ENCODE results near the gene KAT2B. TPM values are rescaled to one million over a fixed set of nuclear protein-coding genes. Genes with fewer than 3 reads are reported as not detected.

KAT2B gene
- total and polyA plus RNA-seq, 2 of the 8 experiments (the other 6 are each of a cell fraction or from before 2014, with no cell fraction given), result 0.24 to 0.91 TPM

DNA sequence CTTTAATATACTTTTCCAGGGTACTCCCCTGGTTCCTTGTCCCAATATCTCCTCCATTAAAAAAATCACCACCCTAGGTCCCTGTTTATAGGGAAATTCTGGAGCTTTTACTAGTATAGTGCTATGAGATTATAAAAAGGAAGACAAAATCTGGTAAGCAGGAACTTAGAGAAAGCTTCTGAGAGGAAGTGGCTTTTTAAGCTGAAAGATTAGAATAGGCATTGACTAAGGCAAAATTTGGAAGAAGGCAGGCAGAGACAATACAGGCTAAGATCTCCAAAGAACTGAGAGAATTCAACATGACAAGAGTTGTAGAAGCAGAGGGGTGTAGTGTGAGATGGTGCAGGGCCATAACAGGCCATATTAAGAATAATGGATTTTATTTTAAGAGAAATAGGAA, 120.0 kb downstream of the KAT2B start:
- Histone ChIP-seq H2BK12ac (ENCODE audit: low read depth, low read length) (no peak overlapping the region), H4K5ac (ENCODE audit: insufficient read length, low read depth, low read length) (no peak overlapping the region), H3K79me1 (ENCODE audit: low read depth, low read length) (no peaks in the 10 kb centered on the region), H3K9me3 (ENCODE audit: insufficient read depth in 2 of 2, low read depth in 1 of 2, low read length in 1 of 2) (no peaks in the 10 kb centered on the region), H2AK5ac (ENCODE audit: low read depth, low read length) (no peak overlapping the region), H2BK15ac (ENCODE audit: low read length) (no peak overlapping the region), H3K27ac (ENCODE audit: low read depth, low read length) (no peak overlapping the region), H3K4me2 (ENCODE audit: insufficient read depth in 1 of 2, low read depth in 2 of 2, low read length in 2 of 2) (no peak overlapping the region), H2BK20ac (ENCODE audit: low read length) (no peak overlapping the region), H3K56ac (replicated peaks; ENCODE audit: insufficient read length, low read depth, low read length) (no peak overlapping the region), H3K4me1 (replicated peaks in 1 of 4; ENCODE audit: control insufficient read depth in 3 of 4, insufficient read depth in 4 of 4, low read length in 3 of 4) (no peaks in the 10 kb centered on the region), H3K14ac (ENCODE audit: insufficient read length) (no peak overlapping the region), H4K91ac (replicated peaks; ENCODE audit: insufficient read length, low read length) (no peak overlapping the region), H3K23me2 (ENCODE audit: low read depth, low read length) (no peaks in the 10 kb centered on the region), H3K27me3 (replicated peaks in 1 of 4; ENCODE audit: control insufficient read depth in 3 of 4, extremely low read depth in 1 of 4, insufficient read depth in 3 of 4, low read length in 3 of 4) (no peaks in the 10 kb centered on the region), H4K20me1 (replicated peaks in 1 of 2; ENCODE audit: control insufficient read depth in 1 of 2, insufficient read depth in 2 of 2, low read length in 2 of 2) (no peaks in the 10 kb centered on the region), H3K9ac (replicated peaks in 1 of 4; ENCODE audit: extremely low read depth in 1 of 4, low read depth in 3 of 4, low read length in 3 of 4) (no peak overlapping the region), H2BK120ac (replicated peaks; ENCODE audit: low read depth, low read length) (no peak overlapping the region), H3K18ac (ENCODE audit: extremely low read depth, low read length) (no peak overlapping the region), H3K36me3 (ENCODE audit: control insufficient read depth in 2 of 4, insufficient read depth in 4 of 4, low read length in 3 of 4) (peaks cover 2 to 37% (median 27%) of the 10 kb centered on the region in 4 experiments), H2BK5ac (ENCODE audit: low read depth, low read length) (no peak overlapping the region), H3K4ac (replicated peaks; ENCODE audit: insufficient read length, low read depth, low read length) (no peak overlapping the region), H3K79me2 (ENCODE audit: control insufficient read depth in 1 of 2, insufficient read depth in 2 of 2, low read length in 2 of 2) (no peaks in the 10 kb centered on the region), H3K23ac (ENCODE audit: insufficient read length) (no peak overlapping the region), H4K8ac (ENCODE audit: extremely low read depth, insufficient read depth, low read length) (no peak overlapping the region), H2AFZ (ENCODE audit: low read length) (no peak overlapping the region), H3K4me3 (ENCODE audit: extremely low read depth in 1 of 4, insufficient read depth in 2 of 4, low read depth in 3 of 4, low read length in 4 of 4) (no peak overlapping the region)
- no peak for DNase-seq (ENCODE audit: low read depth in 1 of 2, low spot score in 2 of 2)
- FAIRE-seq, result no peak
- CTCF ChIA-PET (ENCODE audit: partially characterized antibody), result interaction anchor here (1.6 kb wide), 1 partner anchor 24 kb away, joined by 4 read pairs; no protein-coding TSS in a partner anchor
- POLR2A ChIA-PET (ENCODE audit: partially characterized antibody), result interaction anchor here (1.6 to 2.4 kb wide), 2 partner anchors 10 to 12 kb away, joined by 5 to 6 read pairs; no protein-coding TSS in a partner anchor
- TF ChIP-seq HDAC2 (IDR thresholded peaks at IDR 0.05; ENCODE audit: borderline replicate concordance in 1 of 2, low read depth in 2 of 2, low read length in 2 of 2) (no peak), CHD2 (IDR thresholded peaks at IDR 0.05; ENCODE audit: low read length) (no peak), BRCA1 (IDR thresholded peaks at IDR 0.05; ENCODE audit: low read depth, low read length) (no peak), EP300 (IDR thresholded peaks at IDR 0.05; ENCODE audit: borderline replicate concordance in 1 of 2, low read depth in 2 of 2, low read length in 2 of 2) (no peak), PHF8 (conservative IDR thresholded peaks at IDR 0.05; ENCODE audit: low read depth, low read length) (no peak), SIX5 (IDR thresholded peaks at IDR 0.05; ENCODE audit: low read depth, low read length) (no peak), ZNF274 (IDR thresholded peaks at IDR 0.05; ENCODE audit: borderline replicate concordance, extremely low read depth, low read length) (no peak), TAF7 (optimal IDR thresholded peaks at IDR 0.05; ENCODE audit: borderline replicate concordance, low read depth, low read length) (no peak), SP1 (IDR thresholded peaks at IDR 0.05; ENCODE audit: low read depth, low read length) (no peak)
- TF ChIP-seq, protein P1, sequence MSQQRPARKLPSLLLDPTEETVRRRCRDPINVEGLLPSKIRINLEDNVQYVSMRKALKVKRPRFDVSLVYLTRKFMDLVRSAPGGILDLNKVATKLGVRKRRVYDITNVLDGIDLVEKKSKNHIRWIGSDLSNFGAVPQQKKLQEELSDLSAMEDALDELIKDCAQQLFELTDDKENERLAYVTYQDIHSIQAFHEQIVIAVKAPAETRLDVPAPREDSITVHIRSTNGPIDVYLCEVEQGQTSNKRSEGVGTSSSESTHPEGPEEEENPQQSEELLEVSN (IDR thresholded peaks at IDR 0.05), result no peak
- TF ChIP-seq, protein P2, sequence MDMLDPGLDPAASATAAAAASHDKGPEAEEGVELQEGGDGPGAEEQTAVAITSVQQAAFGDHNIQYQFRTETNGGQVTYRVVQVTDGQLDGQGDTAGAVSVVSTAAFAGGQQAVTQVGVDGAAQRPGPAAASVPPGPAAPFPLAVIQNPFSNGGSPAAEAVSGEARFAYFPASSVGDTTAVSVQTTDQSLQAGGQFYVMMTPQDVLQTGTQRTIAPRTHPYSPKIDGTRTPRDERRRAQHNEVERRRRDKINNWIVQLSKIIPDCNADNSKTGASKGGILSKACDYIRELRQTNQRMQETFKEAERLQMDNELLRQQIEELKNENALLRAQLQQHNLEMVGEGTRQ (IDR thresholded peaks at IDR 0.05; ENCODE audit: low read length), result no peak
- TF ChIP-seq, protein P3, sequence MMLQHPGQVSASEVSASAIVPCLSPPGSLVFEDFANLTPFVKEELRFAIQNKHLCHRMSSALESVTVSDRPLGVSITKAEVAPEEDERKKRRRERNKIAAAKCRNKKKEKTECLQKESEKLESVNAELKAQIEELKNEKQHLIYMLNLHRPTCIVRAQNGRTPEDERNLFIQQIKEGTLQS (IDR thresholded peaks at IDR 0.05; ENCODE audit: insufficient read depth, low read depth, low read length), result no peak
